Right atrium auricular region (tissue), 2 donors: Measurements from ENCODE around the gene C1orf174. TPM values are rescaled to one million over a fixed set of nuclear protein-coding genes. Genes with fewer than 3 reads are reported as not detected.

Experiments used
- DNase-seq: peaks from one replicate; pipeline ENCODE4 v3.0.0-alpha.2; 2019; ENCODE audit warnings: low spot score
- H3K27ac ChIP-seq, 2 donors: fragments of 200-600 bp; sonication (generic); 1 replicate in 1 of 2; 2 replicates in 1 of 2; pipeline ENCODE4 v1.5.1; 2016 to 2019
- H3K27me3 ChIP-seq, 2 donors: fragments of 200-600 bp; sonication (generic); one replicate each; pipeline versions ENCODE4 v1.5.1 to v1.6.0; 2017 to 2019
- H3K36me3 ChIP-seq: fragments of 200-600 bp; sonication (generic); one replicate; pipeline ENCODE4 v1.5.1; 2016
- H3K4me1 ChIP-seq, 2 donors: fragments of 200-600 bp; sonication (generic); one replicate each; pipeline versions ENCODE4 v1.5.1 to v1.6.0; 2017 to 2019
- H3K4me3 ChIP-seq, 2 donors: fragments of 200-600 bp; sonication (generic); 1 replicate in 1 of 2; 2 replicates in 1 of 2; pipeline ENCODE4 v1.5.1; 2017 to 2019; ENCODE audit warnings: mild to moderate bottlenecking in 1 of 2, moderate library complexity in 1 of 2
- H3K9me3 ChIP-seq, 2 donors: fragments of 200-600 bp; sonication (generic); one replicate each; pipeline ENCODE4 v1.5.1; 2019
- total RNA-seq, 2 donors: library from RNA; depleted of rRNA; stranded (reverse); fragments of >200 nt; gene quantifications; one replicate each; pipeline ENCODE4 v1.1.0, GENCODE V29; 2016
- TF ChIP-seq, protein P1 (sequence below), 2 donors: fragments of 200-600 bp; sonication (generic); IDR thresholded peaks; one replicate each; pipeline ENCODE4 v1.5.1; 2019; ENCODE audit warnings: antibody characterized with exemption in 2 of 2

The C1orf174 gene
- total RNA-seq, 2 donors from 2014 or later, result 9.1 to 18.8 TPM

GRCh38 chr1:3943806-3944577 is 43.9 kb upstream of the C1orf174 start:
- Histone ChIP-seq H3K36me3 (no peaks in the 10 kb centered on the region), H3K4me3 (no peak overlapping the region), H3K9me3 (no peaks in the 10 kb centered on the region), H3K27me3 (no peaks in the 10 kb centered on the region), H3K4me1 (no peaks in the 10 kb centered on the region), H3K27ac (no peak overlapping the region)
- TF ChIP-seq, protein P1, sequence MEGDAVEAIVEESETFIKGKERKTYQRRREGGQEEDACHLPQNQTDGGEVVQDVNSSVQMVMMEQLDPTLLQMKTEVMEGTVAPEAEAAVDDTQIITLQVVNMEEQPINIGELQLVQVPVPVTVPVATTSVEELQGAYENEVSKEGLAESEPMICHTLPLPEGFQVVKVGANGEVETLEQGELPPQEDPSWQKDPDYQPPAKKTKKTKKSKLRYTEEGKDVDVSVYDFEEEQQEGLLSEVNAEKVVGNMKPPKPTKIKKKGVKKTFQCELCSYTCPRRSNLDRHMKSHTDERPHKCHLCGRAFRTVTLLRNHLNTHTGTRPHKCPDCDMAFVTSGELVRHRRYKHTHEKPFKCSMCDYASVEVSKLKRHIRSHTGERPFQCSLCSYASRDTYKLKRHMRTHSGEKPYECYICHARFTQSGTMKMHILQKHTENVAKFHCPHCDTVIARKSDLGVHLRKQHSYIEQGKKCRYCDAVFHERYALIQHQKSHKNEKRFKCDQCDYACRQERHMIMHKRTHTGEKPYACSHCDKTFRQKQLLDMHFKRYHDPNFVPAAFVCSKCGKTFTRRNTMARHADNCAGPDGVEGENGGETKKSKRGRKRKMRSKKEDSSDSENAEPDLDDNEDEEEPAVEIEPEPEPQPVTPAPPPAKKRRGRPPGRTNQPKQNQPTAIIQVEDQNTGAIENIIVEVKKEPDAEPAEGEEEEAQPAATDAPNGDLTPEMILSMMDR (IDR thresholded peaks at IDR 0.05), result no peak
- DNase-seq, result no peak

- no peaks in the 10 kb centered on the region for H3K27me3 ChIP-seq
- DNase-seq, result no peak
- no peak overlapping the region for H3K4me3 ChIP-seq
- H3K4me1 ChIP-seq, result no peaks in the 10 kb centered on the region
- H3K27ac ChIP-seq, result no peak overlapping the region
- TF ChIP-seq, protein P1 (IDR thresholded peaks at IDR 0.05), result no peak
- H3K36me3 ChIP-seq, result no peaks in the 10 kb centered on the region
- no peaks in the 10 kb centered on the region for H3K9me3 ChIP-seq
Observed at GRCh38 chr1:3943123-3943431, 43.0 kb upstream of the C1orf174 start.

GRCh38 chr1:3942416-3943122 is 42.5 kb upstream of the C1orf174 start:
- Histone ChIP-seq H3K4me3 (no peak overlapping the region), H3K9me3 (peaks cover 0 to 5% of the 10 kb centered on the region in 2 donors), H3K27ac (no peak overlapping the region), H3K4me1 (no peaks in the 10 kb centered on the region), H3K27me3 (no peaks in the 10 kb centered on the region), H3K36me3 (no peaks in the 10 kb centered on the region)
- no peak for DNase-seq
- TF ChIP-seq, protein P1 (IDR thresholded peaks at IDR 0.05), result no peak

GRCh38 chr1:3940754-3941345 is 40.8 kb upstream of the C1orf174 start:
- DNase-seq, result no peak
- H3K27ac ChIP-seq, result no peak overlapping the region
- no peaks in the 10 kb centered on the region for H3K27me3 ChIP-seq
- H3K36me3 ChIP-seq, result no peaks in the 10 kb centered on the region
- TF ChIP-seq, protein P1 (IDR thresholded peaks at IDR 0.05), result no peak
- H3K9me3 ChIP-seq, result peaks cover 0 to 18% of the 10 kb centered on the region in 2 donors
- no peaks in the 10 kb centered on the region for H3K4me1 ChIP-seq
- no peak overlapping the region for H3K4me3 ChIP-seq

GRCh38 chr1:3940081-3940753 is 40.1 kb upstream of the C1orf174 start:
- no peak for DNase-seq
- TF ChIP-seq, protein P1 (IDR thresholded peaks at IDR 0.05), result no peak
- no peaks in the 10 kb centered on the region for H3K4me1 ChIP-seq
- H3K4me3 ChIP-seq, result no peak overlapping the region
- no peaks in the 10 kb centered on the region for H3K27me3 ChIP-seq
- H3K27ac ChIP-seq, result no peak overlapping the region
- H3K36me3 ChIP-seq, result no peaks in the 10 kb centered on the region
- H3K9me3 ChIP-seq, result peaks cover 0 to 18% of the 10 kb centered on the region in 2 donors
